ENCODE data around the gene RAB11FIP4.

Gene RAB11FIP4

DNA sequence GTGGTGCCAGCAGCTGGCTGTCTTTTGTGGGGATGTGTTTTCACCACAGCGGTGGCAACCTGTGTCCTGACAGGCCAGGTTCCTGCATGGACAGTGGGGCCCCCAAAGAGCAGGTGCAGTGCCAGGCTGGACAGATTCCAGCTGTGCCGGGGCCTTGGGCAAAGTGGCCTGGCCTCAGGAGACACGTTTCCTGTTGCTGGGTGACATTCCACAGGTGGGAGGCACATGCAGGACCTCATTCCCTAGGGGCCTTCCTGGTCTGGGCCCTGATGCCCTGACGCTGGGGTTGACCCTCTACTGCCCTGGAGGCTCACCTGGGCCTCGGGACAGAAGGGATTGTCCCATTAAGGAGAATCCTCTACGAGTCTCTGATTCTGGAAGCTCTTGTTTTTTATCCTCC, 182.4 kb downstream of the RAB11FIP4 start:
- no peaks in the 10 kb centered on the region for H3K9me3 ChIP-seq
- TF ChIP-seq, protein P1, sequence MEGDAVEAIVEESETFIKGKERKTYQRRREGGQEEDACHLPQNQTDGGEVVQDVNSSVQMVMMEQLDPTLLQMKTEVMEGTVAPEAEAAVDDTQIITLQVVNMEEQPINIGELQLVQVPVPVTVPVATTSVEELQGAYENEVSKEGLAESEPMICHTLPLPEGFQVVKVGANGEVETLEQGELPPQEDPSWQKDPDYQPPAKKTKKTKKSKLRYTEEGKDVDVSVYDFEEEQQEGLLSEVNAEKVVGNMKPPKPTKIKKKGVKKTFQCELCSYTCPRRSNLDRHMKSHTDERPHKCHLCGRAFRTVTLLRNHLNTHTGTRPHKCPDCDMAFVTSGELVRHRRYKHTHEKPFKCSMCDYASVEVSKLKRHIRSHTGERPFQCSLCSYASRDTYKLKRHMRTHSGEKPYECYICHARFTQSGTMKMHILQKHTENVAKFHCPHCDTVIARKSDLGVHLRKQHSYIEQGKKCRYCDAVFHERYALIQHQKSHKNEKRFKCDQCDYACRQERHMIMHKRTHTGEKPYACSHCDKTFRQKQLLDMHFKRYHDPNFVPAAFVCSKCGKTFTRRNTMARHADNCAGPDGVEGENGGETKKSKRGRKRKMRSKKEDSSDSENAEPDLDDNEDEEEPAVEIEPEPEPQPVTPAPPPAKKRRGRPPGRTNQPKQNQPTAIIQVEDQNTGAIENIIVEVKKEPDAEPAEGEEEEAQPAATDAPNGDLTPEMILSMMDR (IDR thresholded peaks at IDR 0.05): no peak
- no peak overlapping the region for H3K4me3 ChIP-seq (ENCODE audit: low read depth in 1 of 2, low read length in 1 of 2)
- no peaks in the 10 kb centered on the region for H3K36me3 ChIP-seq
- H3K27ac ChIP-seq: no peak overlapping the region
- no peaks in the 10 kb centered on the region for H3K27me3 ChIP-seq
- H3K4me1 ChIP-seq (ENCODE audit: control insufficient read depth in 1 of 2, insufficient read depth in 1 of 2, low read depth in 1 of 2, low read length in 1 of 2): peaks cover 25 to 32% of the 10 kb centered on the region in 2 experiments

DNA sequence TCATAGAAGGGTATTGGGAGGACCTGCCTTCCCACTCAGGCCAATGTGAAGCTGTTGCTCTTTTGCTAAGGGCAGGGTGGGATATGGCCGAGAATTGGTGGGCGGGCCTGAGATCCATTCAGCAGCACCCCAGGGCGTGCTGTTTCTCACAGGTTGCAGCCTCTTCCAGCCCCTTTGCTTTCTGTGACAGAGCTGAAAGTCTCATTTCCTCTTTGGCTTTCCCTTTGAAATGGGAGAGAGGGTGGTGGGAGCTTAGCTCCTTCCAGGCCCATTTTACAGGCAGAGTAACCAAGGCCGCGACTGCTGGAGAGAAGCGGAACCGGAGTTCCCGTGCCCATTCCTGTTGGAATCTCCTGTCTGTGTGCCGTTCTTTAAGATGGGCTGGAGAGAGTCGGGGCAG, 183.0 kb downstream of the RAB11FIP4 start:
- no peak overlapping the region for H3K27ac ChIP-seq
- TF ChIP-seq, protein P1 (IDR thresholded peaks at IDR 0.05): no peak

DNA sequence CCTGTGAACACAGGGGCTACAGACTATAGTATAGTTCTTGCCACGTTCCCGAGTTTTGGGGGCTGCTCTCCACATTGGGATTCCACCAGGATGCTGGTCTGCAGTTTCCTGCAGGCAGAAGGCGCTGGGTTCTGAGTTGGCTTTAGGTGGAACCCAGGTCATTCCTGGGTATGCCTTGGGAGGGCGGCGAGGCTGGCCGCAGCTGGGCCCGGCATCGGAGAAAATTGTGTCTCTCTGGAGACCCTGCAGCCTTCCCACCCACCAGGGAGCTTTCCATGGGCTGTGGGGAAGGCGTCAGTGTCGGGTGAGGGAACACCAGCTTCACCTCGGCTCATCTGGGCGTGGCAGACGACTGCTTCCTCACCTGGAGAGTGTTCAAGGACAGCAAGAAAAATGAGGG, 183.6 kb downstream of the RAB11FIP4 start:
- H3K27ac ChIP-seq: no peak overlapping the region

More for the DNA sequence above, 183.0 kb downstream of the RAB11FIP4 start:
- Histone ChIP-seq H3K4me3 (ENCODE audit: low read depth in 1 of 2, low read length in 1 of 2) (no peak overlapping the region), H3K36me3 (no peaks in the 10 kb centered on the region), H3K4me1 (ENCODE audit: control insufficient read depth in 1 of 2, insufficient read depth in 1 of 2, low read depth in 1 of 2, low read length in 1 of 2) (peaks cover 24 to 32% of the 10 kb centered on the region in 2 experiments), H3K9me3 (no peaks in the 10 kb centered on the region), H3K27me3 (no peaks in the 10 kb centered on the region)

DNA sequence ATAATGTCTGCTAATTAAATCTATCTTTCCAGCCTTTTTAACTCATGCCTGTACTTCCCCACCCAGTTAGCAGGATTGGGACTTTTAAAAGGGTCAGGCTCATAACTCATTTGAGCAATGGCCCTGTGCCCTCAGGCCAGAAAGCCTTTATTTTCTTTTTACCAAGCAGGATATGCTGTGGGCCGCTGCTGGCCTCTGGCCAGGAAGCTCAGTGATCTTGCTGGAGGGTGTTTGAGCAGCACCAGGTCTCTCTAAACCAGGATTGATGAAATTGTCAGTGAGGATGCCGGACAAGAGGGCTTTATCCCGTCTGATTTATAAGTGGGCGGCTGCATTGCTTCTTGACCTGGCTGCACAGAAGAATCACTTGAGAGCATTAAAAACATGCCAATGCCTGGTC, 187.8 kb downstream of the RAB11FIP4 start:
- TF ChIP-seq, protein P1 (IDR thresholded peaks at IDR 0.05): no peak
- H3K4me3 ChIP-seq (ENCODE audit: low read depth in 1 of 2, low read length in 1 of 2): no peak overlapping the region
- peaks cover 50 to 54% of the 10 kb centered on the region in 2 experiments for H3K4me1 ChIP-seq (ENCODE audit: control insufficient read depth in 1 of 2, insufficient read depth in 1 of 2, low read depth in 1 of 2, low read length in 1 of 2)
- peak overlapping the region; percentile 80 for H3K27ac ChIP-seq
- no peaks in the 10 kb centered on the region for H3K27me3 ChIP-seq
- H3K36me3 ChIP-seq: no peaks in the 10 kb centered on the region
- no peaks in the 10 kb centered on the region for H3K9me3 ChIP-seq

More for the DNA sequence above, 183.6 kb downstream of the RAB11FIP4 start:
- TF ChIP-seq, protein P1 (IDR thresholded peaks at IDR 0.05): no peak
- Histone ChIP-seq H3K4me3 (ENCODE audit: low read depth in 1 of 2, low read length in 1 of 2) (no peak overlapping the region), H3K27me3 (no peaks in the 10 kb centered on the region), H3K4me1 (ENCODE audit: control insufficient read depth in 1 of 2, insufficient read depth in 1 of 2, low read depth in 1 of 2, low read length in 1 of 2) (peaks cover 24 to 32% of the 10 kb centered on the region in 2 experiments), H3K9me3 (no peaks in the 10 kb centered on the region), H3K36me3 (no peaks in the 10 kb centered on the region)

DNA sequence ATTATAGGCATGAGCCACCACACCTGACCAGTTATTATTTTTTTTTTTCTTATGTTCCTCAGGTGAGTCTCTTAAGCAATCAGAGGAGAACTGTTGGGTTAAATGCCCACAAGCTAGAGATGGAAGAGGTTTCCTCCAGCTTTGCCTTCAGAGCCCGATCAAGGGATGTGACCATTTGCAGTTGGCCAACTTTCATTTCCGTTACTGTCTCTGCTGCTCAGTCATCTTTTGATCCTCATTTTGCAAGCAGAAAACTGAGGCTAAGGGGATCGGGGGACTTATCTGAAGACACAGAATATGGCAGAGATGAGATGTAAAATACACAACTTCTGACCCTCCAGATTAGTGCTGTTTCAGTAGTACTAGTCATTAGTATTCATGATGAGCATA, 188.8 kb downstream of the RAB11FIP4 start:
- Histone ChIP-seq H3K4me1 (ENCODE audit: control insufficient read depth in 1 of 2, insufficient read depth in 1 of 2, low read depth in 1 of 2, low read length in 1 of 2) (peaks cover 50 to 63% of the 10 kb centered on the region in 2 experiments), H3K27me3 (no peaks in the 10 kb centered on the region), H3K27ac (peak overlapping the region; percentile 80), H3K4me3 (ENCODE audit: low read depth in 1 of 2, low read length in 1 of 2) (no peak overlapping the region), H3K36me3 (no peaks in the 10 kb centered on the region), H3K9me3 (no peaks in the 10 kb centered on the region)
- TF ChIP-seq, protein P1 (IDR thresholded peaks at IDR 0.05): no peak

Data from neutrophil (primary cell).